Astrocyte of the spinal cord (primary cell): ENCODE results near the gene TNFRSF14.

Experiments used
- DNase-seq: peaks from one replicate; pipeline ENCODE4 v3.0.0; 2011; ENCODE audit warnings: low read depth, low spot score
- H3K4me3 ChIP-seq: 2 replicates; pipeline ENCODE4 v1.5.1; 2011; ENCODE audit warnings: low read depth, mild to moderate bottlenecking, low read length, moderate library complexity
- in situ Hi-C: cut with HindIII; loops from 2 replicates; pipeline ENCODE4 v1.10.0; 2017; ENCODE audit warnings: low sequenced_read_pairs
- TF ChIP-seq, protein P1 (sequence below): IDR thresholded peaks from 2 replicates; pipeline ENCODE4 v1.5.1; 2012; ENCODE audit warnings: low read depth, mild to moderate bottlenecking, low read length, inconsistent platforms

Gene TNFRSF14

DNA sequence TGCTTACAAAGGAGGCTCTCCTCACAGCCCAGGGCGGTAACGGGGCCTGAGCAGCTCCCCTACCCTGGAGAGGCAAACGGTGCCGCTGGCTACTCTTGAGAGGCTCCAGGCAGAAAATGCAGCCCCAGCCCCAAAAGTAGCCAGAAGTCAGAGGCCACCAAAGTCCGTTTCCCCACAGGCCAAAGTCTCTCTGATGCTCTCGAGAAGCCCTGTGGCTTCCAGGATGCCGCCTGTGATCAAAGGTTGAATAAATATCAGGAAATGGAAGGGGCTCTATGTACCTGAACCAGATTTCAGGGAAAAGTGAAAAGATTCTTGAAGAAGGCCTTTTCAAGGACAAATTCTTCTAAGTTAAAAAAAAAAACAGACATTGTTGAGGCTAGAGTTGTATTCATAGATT, 33.9 kb upstream of the TNFRSF14 start:
- TF ChIP-seq, protein P1, sequence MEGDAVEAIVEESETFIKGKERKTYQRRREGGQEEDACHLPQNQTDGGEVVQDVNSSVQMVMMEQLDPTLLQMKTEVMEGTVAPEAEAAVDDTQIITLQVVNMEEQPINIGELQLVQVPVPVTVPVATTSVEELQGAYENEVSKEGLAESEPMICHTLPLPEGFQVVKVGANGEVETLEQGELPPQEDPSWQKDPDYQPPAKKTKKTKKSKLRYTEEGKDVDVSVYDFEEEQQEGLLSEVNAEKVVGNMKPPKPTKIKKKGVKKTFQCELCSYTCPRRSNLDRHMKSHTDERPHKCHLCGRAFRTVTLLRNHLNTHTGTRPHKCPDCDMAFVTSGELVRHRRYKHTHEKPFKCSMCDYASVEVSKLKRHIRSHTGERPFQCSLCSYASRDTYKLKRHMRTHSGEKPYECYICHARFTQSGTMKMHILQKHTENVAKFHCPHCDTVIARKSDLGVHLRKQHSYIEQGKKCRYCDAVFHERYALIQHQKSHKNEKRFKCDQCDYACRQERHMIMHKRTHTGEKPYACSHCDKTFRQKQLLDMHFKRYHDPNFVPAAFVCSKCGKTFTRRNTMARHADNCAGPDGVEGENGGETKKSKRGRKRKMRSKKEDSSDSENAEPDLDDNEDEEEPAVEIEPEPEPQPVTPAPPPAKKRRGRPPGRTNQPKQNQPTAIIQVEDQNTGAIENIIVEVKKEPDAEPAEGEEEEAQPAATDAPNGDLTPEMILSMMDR: no peak
- in situ Hi-C loops: no loop called here
- no peak for DNase-seq
- no peak overlapping the region for H3K4me3 ChIP-seq

DNA sequence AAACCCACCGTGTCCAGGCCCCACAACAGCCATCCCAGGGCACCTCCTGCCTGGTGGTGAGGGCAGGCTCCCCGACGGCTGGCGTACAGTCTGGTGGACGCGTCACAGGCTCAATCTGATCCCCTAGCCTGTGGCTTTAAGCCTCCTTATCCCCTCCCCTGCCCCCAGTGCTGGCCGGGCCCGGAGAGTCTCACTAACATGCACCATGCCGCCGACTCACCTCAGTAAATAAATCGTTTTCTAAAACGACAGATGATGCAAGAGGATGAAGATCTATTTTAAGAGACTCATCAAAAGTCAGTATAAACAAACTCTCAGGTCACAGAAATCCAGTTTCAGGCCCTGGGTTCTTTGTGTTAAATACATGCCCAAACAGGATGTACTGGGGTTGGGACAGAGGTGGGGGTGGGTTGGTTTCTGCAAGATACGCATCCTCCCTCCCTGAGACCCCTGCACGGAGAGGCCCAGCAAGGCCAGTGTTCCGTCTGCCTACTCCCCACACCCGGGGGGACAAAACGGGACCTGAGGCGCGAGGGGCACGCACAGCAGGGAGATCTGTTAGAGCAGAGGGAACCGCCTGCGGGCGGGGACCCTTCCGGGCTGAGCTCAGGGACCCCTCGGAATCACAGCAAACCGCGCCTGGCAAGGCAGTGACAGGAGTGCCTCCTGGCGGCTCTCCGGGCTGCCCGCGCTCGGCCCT, 32.8 kb upstream of the TNFRSF14 start:
- DNase-seq: no peak

DNA sequence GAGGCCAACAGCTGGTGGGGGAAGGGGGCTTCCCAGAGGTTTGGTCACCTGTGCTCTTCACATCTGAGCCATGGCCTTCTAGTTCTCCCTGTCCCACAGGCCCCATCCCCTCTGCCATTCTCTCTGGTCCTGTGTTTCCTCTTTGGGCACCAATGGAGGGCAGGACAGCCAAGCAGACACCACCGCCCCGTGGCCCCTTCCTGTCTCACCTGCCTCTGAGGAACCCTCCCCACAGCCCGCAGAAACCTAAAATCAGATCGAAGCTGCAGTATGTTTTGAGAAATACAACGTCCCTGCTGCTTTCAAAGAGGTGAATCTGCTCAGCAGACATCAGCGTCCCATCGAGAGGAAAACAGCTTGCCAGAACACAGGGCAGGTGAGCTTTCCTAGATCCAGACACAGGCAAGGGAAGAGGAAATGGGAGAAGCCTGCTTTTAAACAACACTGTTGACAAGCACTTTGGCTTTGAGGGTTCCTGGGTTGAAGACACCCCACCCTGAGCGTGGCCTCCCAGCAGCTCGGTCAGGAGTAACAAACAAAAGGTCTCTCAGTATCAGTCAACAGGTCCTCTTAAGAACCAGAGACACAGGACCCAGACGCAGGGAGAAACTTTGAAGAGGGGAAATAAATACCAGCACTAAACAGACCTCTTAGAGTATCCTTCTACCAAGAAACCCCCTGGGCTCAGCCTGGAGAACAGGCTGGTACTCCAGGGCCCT, 32.1 kb upstream of the TNFRSF14 start:
- no peak overlapping the region for H3K4me3 ChIP-seq
- in situ Hi-C loops: no loop called here
- TF ChIP-seq, protein P1: no peak
- no peak for DNase-seq

More for the DNA sequence above, 32.8 kb upstream of the TNFRSF14 start:
- TF ChIP-seq, protein P1: peak; percentile 8
- in situ Hi-C loops: no loop called here
- no peak overlapping the region for H3K4me3 ChIP-seq

DNA sequence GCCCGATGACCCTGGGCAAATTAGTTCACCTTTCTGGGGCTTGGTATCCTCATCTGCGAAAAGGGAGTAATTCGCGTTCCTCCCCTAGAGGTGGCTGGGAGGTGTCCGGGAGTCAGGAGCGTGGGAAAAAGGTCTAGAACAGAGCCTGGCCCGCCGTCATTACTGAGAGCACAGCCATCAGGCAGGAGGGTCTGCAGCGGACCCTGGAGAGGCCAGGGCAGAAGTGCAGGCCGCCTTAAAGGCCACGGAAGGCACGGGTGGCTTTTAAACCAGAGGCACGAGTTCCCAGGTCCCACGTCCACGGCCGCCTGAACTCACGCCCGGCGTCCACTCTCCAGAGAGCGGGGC, 30.6 kb upstream of the TNFRSF14 start:
- TF ChIP-seq, protein P1: no peak
- in situ Hi-C loops: no loop called here
- no peak for DNase-seq
- peak overlapping the region; percentile 88 for H3K4me3 ChIP-seq

DNA sequence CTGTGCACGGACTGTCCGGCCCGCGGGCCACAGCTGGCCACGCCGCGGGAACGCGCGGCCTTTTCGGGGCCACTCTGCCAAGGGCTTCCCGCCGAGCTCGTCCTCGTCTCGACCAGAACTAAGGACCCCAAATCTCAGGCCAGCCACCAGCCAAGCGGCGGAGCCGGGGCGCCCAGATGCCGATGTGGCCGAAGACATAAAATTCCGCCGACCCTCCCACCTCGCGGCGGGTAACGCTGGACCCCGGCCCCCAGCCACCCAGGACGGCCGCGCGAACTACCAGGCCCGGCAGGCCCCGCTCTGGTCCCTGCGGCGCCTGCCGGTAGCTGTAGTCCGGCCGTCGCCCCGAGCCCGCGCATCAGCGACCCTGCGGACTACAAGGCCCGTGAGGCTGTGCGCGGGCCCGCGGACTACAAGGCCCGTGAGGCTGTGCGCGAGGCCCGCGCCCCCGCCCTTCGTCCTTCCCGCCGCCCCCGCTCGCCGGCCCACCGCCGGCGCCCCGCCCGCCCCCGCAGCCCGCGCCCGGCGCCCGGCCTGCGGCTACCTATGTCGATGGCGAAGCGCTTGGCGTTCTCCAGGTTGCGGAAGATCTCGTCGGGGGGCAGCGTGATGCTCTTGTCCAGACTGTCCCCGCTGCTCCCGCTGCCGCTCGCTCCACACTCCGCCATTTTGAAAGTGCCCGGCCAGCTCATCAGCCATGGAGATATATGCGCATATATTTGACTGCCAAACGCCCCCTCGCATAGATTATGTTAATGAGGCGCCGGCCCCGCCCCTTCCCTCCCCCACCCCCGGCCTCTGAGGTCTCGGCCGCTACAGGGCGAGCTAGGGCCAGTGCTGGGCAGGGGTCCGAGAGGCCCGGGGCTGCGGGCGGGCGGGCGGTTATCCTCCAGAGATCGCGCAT, 30.0 kb upstream of the TNFRSF14 start, which contains the start of gene PANK4:
PANK4 (minus strand) TSS at position 677 of the 904 bp plus-strand sequence; CDS start at position 668, 9 bp downstream.
- in situ Hi-C loops: no loop called here
- peak; percentile 94 for DNase-seq
- H3K4me3 ChIP-seq: peak within 1 kb of the TSS; percentile 88
- TF ChIP-seq, protein P1: no peak

DNA sequence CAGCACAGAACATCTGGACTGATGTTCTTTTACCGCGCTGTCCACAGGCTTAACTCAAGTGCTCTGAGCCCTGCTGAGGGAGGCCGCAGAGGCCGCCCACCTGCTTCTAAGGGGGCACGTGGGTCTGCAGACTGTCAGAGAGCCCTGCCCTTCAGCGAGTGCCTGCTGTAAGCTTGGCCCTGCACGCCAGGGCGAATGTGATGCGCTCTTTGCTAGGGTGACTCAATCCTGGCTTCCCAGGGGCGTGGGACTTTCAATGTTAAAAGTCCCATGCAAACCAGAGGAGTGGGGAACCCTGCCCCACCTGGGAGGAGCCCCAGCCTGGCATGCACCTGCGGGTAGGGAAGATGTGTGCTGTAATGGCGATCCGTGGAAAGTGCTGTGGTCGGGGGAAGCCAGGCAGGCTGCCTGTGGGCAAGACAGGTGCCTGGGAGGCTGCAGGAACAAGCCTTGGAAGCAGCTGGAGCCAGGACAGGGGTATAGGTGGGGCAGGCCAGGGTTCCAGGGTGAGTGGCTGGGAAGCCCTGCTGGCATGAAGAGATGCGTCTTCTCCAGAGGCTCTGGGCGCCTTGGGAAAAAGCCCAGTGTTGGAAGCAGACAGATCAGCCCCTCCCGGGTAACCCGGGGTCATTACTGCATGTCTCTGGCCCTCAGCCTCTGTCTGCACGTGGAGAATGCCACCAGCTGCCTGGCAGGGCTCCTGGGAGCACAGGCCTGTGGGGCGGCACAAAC, 29.2 kb upstream of the TNFRSF14 start:
- TF ChIP-seq, protein P1: no peak
- DNase-seq: peak; percentile 31
- H3K4me3 ChIP-seq: peak overlapping the region; percentile 20
- in situ Hi-C loops: no loop called here
